Activated CD4-positive, alpha-beta T cell treated with anti-CD3 and anti-CD28 coated beads, Interleukin-2, Interleukin-4, amounts not matched to agents 100 ng/mL and 50 ng/mL, durations not matched to agents 16 hours and 8 hours (primary cell): ENCODE results near the gene CLASP2.
"Not testable (repeated sequence)": the region's sequence is repeated elsewhere in the genome, so short reads cannot be mapped to it uniquely, and the experiment has no call there.

ENCODE experiments used
- DNase-seq: peaks from one replicate; pipeline ENCODE4 v3.0.0-alpha.2; 2020; ENCODE audit warnings: low spot score

Gene CLASP2

DNA sequence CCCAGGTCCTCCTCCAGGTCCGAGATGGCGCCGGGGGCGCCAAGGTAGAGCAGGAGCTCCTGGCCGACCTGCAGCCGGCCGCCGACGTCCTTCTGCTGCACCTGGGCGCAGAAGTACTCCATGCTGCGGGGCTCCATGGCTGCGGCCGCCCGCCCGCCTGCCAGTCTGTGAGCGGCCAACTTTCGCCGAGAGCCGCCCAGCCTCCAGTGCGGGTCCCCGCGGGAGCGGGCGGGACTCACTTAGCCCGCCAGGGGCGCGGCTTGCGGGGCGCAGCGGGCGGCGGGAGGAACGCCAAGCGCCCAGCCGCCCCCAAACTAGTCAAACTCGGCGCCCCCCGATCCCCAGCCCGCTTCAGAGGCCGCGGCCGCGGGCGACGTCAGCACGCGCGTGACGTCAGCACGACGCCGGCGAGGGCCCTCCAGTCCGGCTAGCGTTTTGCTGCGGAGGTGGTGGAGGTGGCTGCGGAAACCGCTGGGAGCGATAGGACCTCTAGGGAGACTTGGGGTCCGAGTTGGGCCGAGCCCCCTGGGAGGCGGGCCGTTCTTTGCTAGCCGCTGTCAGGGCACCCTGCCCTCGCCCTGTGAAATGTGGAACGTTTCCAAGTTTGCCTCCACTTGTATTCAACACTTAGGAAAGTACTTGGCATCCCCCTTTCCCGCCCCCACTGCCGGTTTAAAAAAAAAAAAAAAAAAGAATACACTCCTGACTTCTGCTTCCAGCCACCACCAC is at the start of gene CLASP2:
TSS of gene CLASP2 (minus strand) at position 389 of the 729 bp plus-strand sequence. CDS start at position 137, 252 bp downstream.
- peak; percentile 88 for DNase-seq

DNA sequence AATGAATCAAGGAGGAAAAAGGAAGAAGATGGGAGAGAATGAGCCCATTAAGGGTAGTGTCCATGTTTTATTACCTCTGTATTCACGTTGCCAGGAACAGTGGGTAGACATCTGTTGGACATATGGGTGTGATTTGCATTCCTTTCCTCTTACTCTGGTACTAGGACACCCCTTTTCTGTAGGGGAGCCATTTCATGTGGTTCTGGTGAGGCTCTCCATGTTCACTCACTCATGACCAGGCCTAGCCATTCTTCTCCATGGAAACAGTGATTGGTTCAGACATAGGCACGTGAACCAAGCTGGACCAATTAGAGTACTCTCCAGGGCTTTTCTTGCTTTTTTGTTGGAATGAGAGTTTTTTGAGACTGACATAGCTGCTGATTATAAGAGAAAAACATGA is 40.8 kb upstream of the CLASP2 start:
- no peak for DNase-seq

DNA sequence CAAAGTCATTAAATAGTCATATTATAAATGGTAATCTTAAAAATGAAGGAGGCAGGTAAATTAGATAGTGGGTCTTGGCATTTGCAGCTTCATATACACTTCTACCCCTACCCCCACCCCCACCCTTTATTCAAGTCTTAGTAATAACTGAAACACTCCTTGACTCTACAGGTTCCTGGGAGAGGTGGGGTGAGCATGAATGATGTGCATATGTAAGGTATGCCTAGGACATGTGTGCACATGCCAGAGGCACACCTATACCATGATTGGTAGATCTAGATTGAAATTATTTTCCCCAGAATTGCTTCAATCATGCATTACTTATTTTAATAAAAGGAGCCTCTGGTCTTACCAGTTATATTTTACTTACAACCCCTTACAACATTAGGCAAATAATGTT is 40.2 kb upstream of the CLASP2 start:
- no peak for DNase-seq

DNA sequence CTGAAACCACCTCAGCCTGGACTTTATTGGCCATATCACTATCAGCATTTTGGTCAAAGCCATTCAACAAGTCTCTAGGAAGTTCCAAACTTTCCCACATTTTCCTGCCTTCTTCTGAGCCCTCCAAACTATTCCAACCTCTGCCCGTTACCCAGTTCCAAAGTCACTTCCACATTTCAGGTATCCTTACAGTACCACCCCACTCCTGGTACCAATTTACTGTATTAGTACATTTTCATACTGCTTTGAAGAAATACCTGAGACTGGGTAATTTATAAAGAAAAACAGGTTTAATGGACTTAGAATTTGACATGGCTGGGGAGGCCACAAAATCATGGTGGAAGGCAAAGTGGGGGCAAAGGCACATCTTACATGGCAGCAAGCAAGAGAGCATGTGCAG is 36.3 kb upstream of the CLASP2 start:
- DNase-seq, result not testable (repeated sequence)

DNA sequence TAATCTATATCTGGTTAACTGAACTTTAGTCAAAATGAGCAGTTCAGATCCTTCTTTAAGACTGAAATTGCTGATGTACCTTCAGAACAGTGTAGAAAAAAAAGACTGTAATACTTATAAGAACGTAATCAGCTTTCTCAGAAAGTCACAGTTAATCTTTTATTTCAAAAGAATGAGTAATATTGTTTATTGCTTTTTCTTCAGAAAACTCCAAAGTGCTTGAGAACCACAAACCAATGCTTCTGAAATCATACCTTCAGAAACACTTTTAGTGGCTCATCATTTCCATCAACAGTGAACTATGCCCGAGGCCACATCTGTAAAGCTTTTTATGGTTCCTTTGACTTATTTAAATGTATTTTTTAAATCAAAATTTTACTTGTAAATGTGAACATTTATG is 33.3 kb upstream of the CLASP2 start:
- DNase-seq, result peak; percentile 17

DNA sequence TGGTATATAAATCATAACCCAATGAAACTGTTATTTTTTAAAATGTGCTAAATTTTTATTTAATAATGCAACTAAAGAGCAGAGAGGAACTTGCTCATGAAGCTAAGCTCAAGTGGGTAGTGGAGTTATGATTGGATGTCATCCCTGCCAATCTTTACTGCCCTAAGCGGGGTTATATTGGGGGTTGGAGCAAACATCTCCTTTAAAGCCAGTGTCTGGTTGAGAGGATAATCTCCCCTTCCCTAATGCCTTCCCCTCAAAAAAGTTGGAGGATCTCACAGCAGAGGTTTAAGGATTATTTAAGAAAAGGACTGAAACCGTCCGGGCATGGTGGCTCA is 32.1 kb upstream of the CLASP2 start:
- DNase-seq, result no peak

- peak; percentile 5 for DNase-seq
Observed at GRCh38 chr3:33749546-33750210, 31.6 kb upstream of the CLASP2 start.

- no peak for DNase-seq
Observed at GRCh38 chr3:33746416-33747116, 28.5 kb upstream of the CLASP2 start.

GRCh38 chr3:33737146-33737545 is 19.1 kb upstream of the CLASP2 start:
- no peak for DNase-seq

- DNase-seq, result no peak
Observed at GRCh38 chr3:33732394-33732793, 14.3 kb upstream of the CLASP2 start.

DNA sequence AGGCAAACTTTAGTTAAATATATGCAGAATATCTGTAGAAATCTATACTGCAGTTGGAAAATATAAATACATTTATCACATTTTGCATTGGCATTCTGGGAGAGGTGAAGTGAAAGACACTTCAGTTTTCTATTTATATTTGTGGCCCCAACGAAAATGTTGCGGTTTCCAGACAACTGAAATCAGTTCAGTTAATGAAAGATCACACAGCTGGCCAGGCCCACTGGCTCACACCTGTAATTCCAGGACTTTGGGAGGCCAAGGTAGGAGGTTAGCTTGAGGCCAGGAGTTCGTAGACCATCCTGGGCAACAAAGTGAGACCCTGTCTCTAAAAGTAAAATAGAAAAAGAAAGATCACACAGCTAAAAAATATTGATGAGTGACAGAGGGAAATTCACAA is 11.9 kb upstream of the CLASP2 start:
- DNase-seq, result no peak

- DNase-seq, result no peak
Observed at GRCh38 chr3:33724256-33724655, 6.2 kb upstream of the CLASP2 start.

DNA sequence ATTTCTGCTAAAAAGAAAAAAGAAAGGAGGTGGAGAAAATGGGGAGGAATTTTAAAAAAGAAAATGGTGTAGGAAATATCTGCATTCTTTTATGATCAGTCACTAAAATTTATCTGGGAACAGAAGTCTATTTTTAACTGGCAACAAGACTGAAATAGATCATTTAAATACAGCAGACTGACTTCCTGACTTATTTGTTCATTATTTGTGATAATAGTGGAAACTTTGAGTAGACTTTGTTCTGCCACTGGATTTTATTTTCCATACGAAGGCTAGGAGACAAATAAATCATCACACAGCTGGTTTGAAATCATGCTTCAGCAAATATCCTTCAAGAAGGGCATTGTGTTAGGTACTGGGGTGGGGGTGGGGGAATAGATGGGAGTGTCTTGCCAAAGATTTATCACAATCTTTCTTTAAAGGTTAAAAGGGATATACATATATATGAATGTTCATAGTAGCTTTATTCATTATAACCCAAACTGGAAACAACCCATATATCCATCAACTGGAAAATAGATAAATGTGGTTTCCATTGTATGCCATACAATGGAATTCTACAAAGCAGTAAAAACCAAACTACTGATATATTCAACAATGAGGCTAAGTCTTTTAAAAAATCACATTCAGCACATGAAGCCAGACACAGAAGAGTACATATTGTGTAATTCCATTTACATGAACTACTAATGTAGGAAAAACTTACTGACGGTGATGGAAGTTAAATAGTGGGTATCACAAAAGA is 4.7 kb upstream of the CLASP2 start:
- no peak for DNase-seq

- DNase-seq, result no peak
Observed at GRCh38 chr3:33722191-33722590, 4.1 kb upstream of the CLASP2 start.

- DNase-seq, result no peak
Observed at GRCh38 chr3:33718595-33718907, 497 bp upstream of the CLASP2 start.

- DNase-seq, result no peak
Observed at GRCh38 chr3:33717616-33717865, 513 bp downstream of the CLASP2 start.

DNA sequence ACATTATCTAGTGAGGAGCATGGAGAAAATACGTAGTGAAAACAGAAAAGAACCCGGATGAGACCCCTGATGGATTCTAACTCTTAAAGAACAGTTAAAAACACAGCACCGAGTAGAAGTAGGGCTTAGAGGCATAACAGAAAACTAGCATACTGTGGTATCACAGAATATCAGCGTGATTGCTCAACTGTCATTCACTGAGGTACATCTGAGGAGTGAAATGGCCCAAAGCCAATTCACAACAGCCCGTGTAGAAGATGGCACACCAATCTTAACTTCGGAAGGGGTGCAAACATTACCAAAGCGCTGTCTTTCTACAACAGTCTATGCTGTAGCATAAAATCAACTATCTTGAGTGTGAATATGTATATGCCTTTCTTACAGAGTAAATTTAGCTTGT is 1.8 kb downstream of the CLASP2 start:
- DNase-seq, result no peak

- DNase-seq, result no peak
Observed at GRCh38 chr3:33711100-33711499, 7.0 kb downstream of the CLASP2 start.

- DNase-seq, result no peak
Observed at GRCh38 chr3:33706056-33706455, 12.0 kb downstream of the CLASP2 start.

DNA sequence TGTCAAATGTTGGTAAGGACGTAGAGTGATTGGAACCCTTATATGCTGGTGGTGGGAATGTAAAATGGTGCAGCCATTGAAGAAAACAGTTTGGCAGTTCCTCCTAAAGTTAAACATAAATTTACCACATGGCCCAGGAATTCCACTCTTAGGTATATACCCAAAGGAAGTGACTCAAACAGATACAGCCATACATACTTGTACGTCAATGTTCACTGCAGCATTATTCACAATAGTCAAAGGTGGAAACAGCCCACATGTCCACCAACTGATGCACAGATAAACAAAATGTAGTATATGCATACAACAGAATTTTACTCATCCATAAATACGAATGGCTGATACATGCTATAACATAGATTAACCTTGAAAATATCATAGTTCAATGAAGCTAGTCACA is 13.2 kb downstream of the CLASP2 start:
- DNase-seq, result peak; percentile 30

DNA sequence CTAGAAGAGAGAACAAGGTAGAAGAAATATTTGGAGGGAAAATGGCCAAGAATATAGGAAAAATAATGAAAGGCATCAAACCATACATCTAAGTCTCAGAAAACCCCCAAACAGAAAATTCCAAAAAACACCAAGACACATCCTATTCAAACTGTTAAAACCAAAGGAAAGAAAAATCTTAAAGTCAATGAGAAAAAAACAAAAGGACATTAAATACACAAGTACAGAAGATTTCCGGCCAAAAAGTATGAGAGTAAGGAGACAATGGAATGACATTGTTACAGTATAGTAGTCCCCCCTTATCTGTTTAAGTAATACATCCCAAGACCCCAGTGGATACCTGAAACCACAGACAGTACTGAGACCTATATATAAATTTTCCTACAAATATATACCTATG is 18.8 kb downstream of the CLASP2 start:
- no peak for DNase-seq

DNA sequence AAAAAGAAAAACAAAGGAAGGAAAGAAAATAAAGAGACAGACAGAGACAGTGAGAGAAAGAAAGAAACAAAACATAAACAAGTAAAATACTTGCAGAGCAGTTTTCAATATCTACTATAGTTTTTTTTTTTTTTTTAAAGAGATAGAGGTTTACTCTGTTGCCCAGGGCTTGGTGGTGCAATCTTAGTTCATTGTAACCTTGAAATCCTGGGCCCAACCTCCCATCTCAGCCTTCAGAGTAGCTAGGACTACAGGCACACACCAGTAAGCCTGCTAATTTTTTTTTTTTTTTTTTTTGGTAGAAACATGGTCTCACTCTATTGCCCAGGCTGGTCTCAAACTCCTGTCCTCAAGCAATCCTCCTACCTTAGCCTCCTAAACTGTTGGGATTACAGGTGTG is 23.1 kb downstream of the CLASP2 start:
- DNase-seq, result no peak

GRCh38 chr3:33690341-33690740 is 27.7 kb downstream of the CLASP2 start:
- no peak for DNase-seq
